H1 (cell line): ENCODE results near the gene SELENBP1. TPM values are rescaled to one million over a fixed set of nuclear protein-coding genes. Genes with fewer than 3 reads are reported as not detected.

Source experiments
- CTCF ChIA-PET: fragments of 300-600 bp; sonication (Branson Sonifier 250); formaldehyde crosslinking; loops from one replicate; lab custom pipeline; 2021; ENCODE audit not compliant: partially characterized antibody; lab: Charles Lee
- POLR2A ChIA-PET: fragments of 300-600 bp; sonication (Branson Sonifier 250); formaldehyde crosslinking; loops from one replicate; lab custom pipeline; 2021; ENCODE audit warnings: inconsistent platforms; ENCODE audit not compliant: partially characterized antibody; lab: Charles Lee
- DNase-seq, 2 experiments: peaks; one replicate each; pipeline versions ENCODE4 v3.0.0 to v3.0.0-alpha.2; 2010 to 2022; ENCODE audit warnings: low spot score in 2 of 2, low read depth in 1 of 2, mixed read lengths in 1 of 2
- FAIRE-seq: peaks from 2 replicates; lab custom pipeline; 2011; peaks lifted over from hg19 to GRCh38; lab: Jason Lieb, UNC
- H2AFZ ChIP-seq: 2 replicates; pipeline ENCODE4 v1.8.1; 2012; ENCODE audit warnings: low read length, inconsistent platforms
- H2AK5ac ChIP-seq: 2 replicates; pipeline ENCODE4 v1.6.1; 2013; ENCODE audit warnings: low read depth, low read length
- H2BK120ac ChIP-seq: replicated peaks from 2 replicates; pipeline ENCODE3; 2013; ENCODE audit warnings: low read depth, low read length, inconsistent platforms
- H2BK12ac ChIP-seq: 2 replicates; pipeline ENCODE4 v1.6.1; 2013; ENCODE audit warnings: low read depth, low read length
- H2BK15ac ChIP-seq: 2 replicates; pipeline ENCODE4 v1.6.1; 2013; ENCODE audit warnings: low read length
- H2BK20ac ChIP-seq: 2 replicates; pipeline ENCODE4 v1.6.1; 2013; ENCODE audit warnings: low read length
- H2BK5ac ChIP-seq: 2 replicates; pipeline ENCODE4 v1.6.1; 2013; ENCODE audit warnings: low read depth, low read length
- H3K14ac ChIP-seq: 2 replicates; pipeline ENCODE4 v1.6.1; 2013; ENCODE audit warnings: inconsistent platforms; ENCODE audit not compliant: insufficient read length
- H3K18ac ChIP-seq: 2 replicates; pipeline ENCODE4 v1.6.1; 2013; ENCODE audit warnings: low read length; ENCODE audit errors: extremely low read depth
- H3K23ac ChIP-seq: 2 replicates; pipeline ENCODE4 v1.6.1; 2013; ENCODE audit warnings: inconsistent platforms; ENCODE audit not compliant: insufficient read length
- H3K23me2 ChIP-seq: 2 replicates; pipeline ENCODE4 v1.6.1; 2013; ENCODE audit warnings: low read depth, low read length
- H3K27ac ChIP-seq: 2 replicates; pipeline ENCODE4 v1.6.1; 2011; ENCODE audit warnings: low read depth, low read length, inconsistent platforms
- H3K27me3 ChIP-seq, 4 experiments: replicated peaks in 1 of 4; 1 replicate in 1 of 4; 2 replicates in 3 of 4; pipeline versions ENCODE4 v1.6.1 to v1.8.1; 2011 to 2013; ENCODE audit warnings: low read length in 3 of 4, mild to moderate bottlenecking in 3 of 4, inconsistent platforms in 2 of 4, mixed read lengths in 2 of 4, moderate library complexity in 1 of 4; ENCODE audit not compliant: control insufficient read depth in 3 of 4, insufficient read depth in 3 of 4; ENCODE audit errors: extremely low read depth in 1 of 4
- H3K36me3 ChIP-seq, 4 experiments: 2 replicates each; pipeline versions ENCODE4 v1.6.1 to v1.8.1; 2011 to 2013; ENCODE audit warnings: mild to moderate bottlenecking in 4 of 4, low read length in 3 of 4, moderate library complexity in 2 of 4, control low read depth in 1 of 4, inconsistent platforms in 1 of 4; ENCODE audit not compliant: insufficient read depth in 4 of 4, control insufficient read depth in 2 of 4
- H3K4ac ChIP-seq: replicated peaks from 2 replicates; pipeline ENCODE3; 2013; ENCODE audit warnings: low read length, low read depth, mixed read lengths, inconsistent platforms; ENCODE audit not compliant: insufficient read length
- H3K4me1 ChIP-seq, 4 experiments: replicated peaks in 1 of 4; 1 replicate in 1 of 4; 2 replicates in 3 of 4; pipeline versions ENCODE4 v1.6.1 to v1.8.1; 2011 to 2013; ENCODE audit warnings: low read length in 3 of 4, inconsistent platforms in 2 of 4, mixed read lengths in 1 of 4; ENCODE audit not compliant: insufficient read depth in 4 of 4, control insufficient read depth in 3 of 4
- H3K4me2 ChIP-seq, 2 experiments: 2 replicates each; pipeline versions ENCODE4 v1.6.1 to v1.8.1; 2011 to 2013; ENCODE audit warnings: low read depth in 2 of 2, low read length in 2 of 2, control low read depth in 1 of 2, inconsistent platforms in 1 of 2, mild to moderate bottlenecking in 1 of 2; ENCODE audit not compliant: insufficient read depth in 1 of 2
- H3K4me3 ChIP-seq, 4 experiments: fragments of 200-600, 300-600 bp in 1 of 4; sonication (generic), shearing (Covaris generic), sonication (Bioruptor Twin) in 1 of 4; 2 replicates each; pipeline versions ENCODE4 v1.5.1 to v1.8.1; 2011 to 2016; ENCODE audit warnings: low read length in 4 of 4, low read depth in 3 of 4, control low read depth in 2 of 4, inconsistent platforms in 2 of 4, mild to moderate bottlenecking in 2 of 4, mixed read lengths in 1 of 4, moderate library complexity in 1 of 4; ENCODE audit not compliant: insufficient read depth in 2 of 4; ENCODE audit errors: extremely low read depth in 1 of 4
- H3K56ac ChIP-seq: replicated peaks from 2 replicates; pipeline ENCODE3; 2013; ENCODE audit warnings: low read depth, mild to moderate bottlenecking, mixed read lengths, low read length, inconsistent platforms; ENCODE audit not compliant: insufficient read length
- H3K79me1 ChIP-seq: 2 replicates; pipeline ENCODE4 v1.6.1; 2013; ENCODE audit warnings: low read depth, low read length, control low read depth
- H3K79me2 ChIP-seq, 2 experiments: 2 replicates each; pipeline versions ENCODE4 v1.6.1 to v1.8.1; 2012 to 2013; ENCODE audit warnings: low read length in 2 of 2, mild to moderate bottlenecking in 2 of 2, inconsistent platforms in 1 of 2; ENCODE audit not compliant: insufficient read depth in 2 of 2, control insufficient read depth in 1 of 2
- H3K9ac ChIP-seq, 4 experiments: replicated peaks in 1 of 4; 1 replicate in 1 of 4; 2 replicates in 3 of 4; pipeline versions ENCODE4 v1.6.1 to v1.8.1; 2011 to 2013; ENCODE audit warnings: low read depth in 3 of 4, low read length in 3 of 4, control low read depth in 2 of 4, mild to moderate bottlenecking in 2 of 4, moderate library complexity in 2 of 4, inconsistent platforms in 1 of 4; ENCODE audit errors: extremely low read depth in 1 of 4
- H3K9me3 ChIP-seq, 2 experiments: 2 replicates each; pipeline versions ENCODE4 v1.6.1 to v1.8.1; 2012 to 2013; ENCODE audit warnings: mild to moderate bottlenecking in 2 of 2, moderate library complexity in 2 of 2, control low read depth in 1 of 2, inconsistent platforms in 1 of 2, low read depth in 1 of 2, low read length in 1 of 2, mixed read lengths in 1 of 2; ENCODE audit not compliant: insufficient read depth in 2 of 2
- H4K20me1 ChIP-seq, 2 experiments: replicated peaks in 1 of 2; 2 replicates each; pipeline versions ENCODE3 to v1.8.1; 2011 to 2013; ENCODE audit warnings: inconsistent platforms in 2 of 2, low read length in 2 of 2, mild to moderate bottlenecking in 1 of 2; ENCODE audit not compliant: insufficient read depth in 2 of 2, control insufficient read depth in 1 of 2
- H4K5ac ChIP-seq: 2 replicates; pipeline ENCODE4 v1.6.1; 2013; ENCODE audit warnings: low read length, low read depth, mixed read lengths, inconsistent platforms; ENCODE audit not compliant: insufficient read length
- H4K8ac ChIP-seq: 2 replicates; pipeline ENCODE4 v1.8.0; 2013; ENCODE audit warnings: mild to moderate bottlenecking, moderate library complexity, low read length, inconsistent platforms; ENCODE audit not compliant: insufficient read depth; ENCODE audit errors: extremely low read depth
- H4K91ac ChIP-seq: replicated peaks from 2 replicates; pipeline ENCODE3; 2013; ENCODE audit warnings: low read length, mixed read lengths, inconsistent platforms; ENCODE audit not compliant: insufficient read length
- ASH2L ChIP-seq: fragments of 200-600, 300-600 bp; sonication (generic); IDR thresholded peaks from one replicate; pipeline ENCODE4 v1.7.1; 2017; ENCODE audit warnings: low read length
- BCL11A ChIP-seq, 2 experiments: IDR thresholded peaks; one replicate each; pipeline ENCODE4 v1.6.1; 2011; ENCODE audit warnings: low read depth in 2 of 2, low read length in 2 of 2, mild to moderate bottlenecking in 2 of 2
- BRCA1 ChIP-seq: IDR thresholded peaks from 2 replicates; pipeline ENCODE4 v1.6.1; 2012; ENCODE audit warnings: low read depth, low read length, improper control_type of control experiment
- CEBPB ChIP-seq: IDR thresholded peaks from 2 replicates; pipeline ENCODE4 v1.6.1; 2012; ENCODE audit warnings: low read depth, low read length
- CHD2 ChIP-seq: IDR thresholded peaks from 2 replicates; pipeline ENCODE4 v1.6.1; 2012; ENCODE audit warnings: low read length, improper control_type of control experiment
- CREB1 ChIP-seq: IDR thresholded peaks from 2 replicates; pipeline ENCODE4 v1.6.1; 2012; ENCODE audit warnings: inconsistent platforms
- EP300 ChIP-seq, 2 experiments: IDR thresholded peaks; 1 replicate in 1 of 2; 2 replicates in 1 of 2; pipeline ENCODE4 v1.6.1; 2011 to 2012; ENCODE audit warnings: low read depth in 2 of 2, low read length in 2 of 2, mild to moderate bottlenecking in 2 of 2, borderline replicate concordance in 1 of 2, inconsistent platforms in 1 of 2, moderate library complexity in 1 of 2
- JUND ChIP-seq: IDR thresholded peaks from 2 replicates; pipeline ENCODE4 v1.6.1; 2011; ENCODE audit warnings: mild to moderate bottlenecking, improper control_type of control experiment, low read length
- RAD21 ChIP-seq, 2 experiments: IDR thresholded peaks in 1 of 2; conservative IDR thresholded peaks in 1 of 2; 2 replicates each; pipeline ENCODE4 v1.6.1; 2011; ENCODE audit warnings: low read depth in 2 of 2, low read length in 2 of 2, improper control_type of control experiment in 1 of 2, inconsistent platforms in 1 of 2, mild to moderate bottlenecking in 1 of 2, moderate library complexity in 1 of 2
- TCF12 ChIP-seq: IDR thresholded peaks from 2 replicates; pipeline ENCODE4 v1.6.1; 2011; ENCODE audit warnings: low read depth, mild to moderate bottlenecking, low read length
- TEAD4 ChIP-seq: IDR thresholded peaks from 2 replicates; pipeline ENCODE4 v1.6.1; 2012; ENCODE audit warnings: low read depth, low read length, inconsistent platforms, mixed read lengths
- ZNF274 ChIP-seq: IDR thresholded peaks from 2 replicates; pipeline ENCODE4 v1.7.0; 2012; ENCODE audit warnings: low read length, borderline replicate concordance; ENCODE audit errors: extremely low read depth
- WGBS, 2 experiments: shearing (Covaris generic) in 1 of 2; methylation state at CpG; one replicate each; pipeline versions ENCODE4 v1.1.6 to v1.1.7; 2013 to 2015; ENCODE audit warnings: low lambda C conversion rate in 2 of 2, mixed read lengths in 2 of 2, inconsistent platforms in 1 of 2, low coverage in 1 of 2, missing lambda C conversion rate in 1 of 2; ENCODE audit not compliant: insufficient replicate concordance in 2 of 2, insufficient coverage in 1 of 2, insufficient read length in 1 of 2; ENCODE audit errors: extremely low coverage in 1 of 2, missing lambda C conversion rate in 1 of 2; 5-methylcytosine and 5-hydroxymethylcytosine counted together
- polyA plus RNA-seq, 7 experiments: library from polyadenylated mRNA; depleted of rRNA in 3 of 7; stranded (reverse) in 5 of 7; unstranded in 2 of 7; fragments of >200 nt in 5 of 7; fragments of 200-250 nt in 2 of 7; gene quantifications; 1 replicate in 5 of 7; 2 replicates in 1 of 7; 4 replicates in 1 of 7; pipeline versions ENCODE4 v1.2.1 to v1.2.3, GENCODE V29; 2011 to 2013; ENCODE audit warnings: missing spikeins in 2 of 7, mixed read lengths in 2 of 7
- total RNA-seq: library from RNA; stranded (reverse); fragmentation: NEBNext Ultra II Directional; extraction: Animal tissue kit (Norgen Biotek cat#: 25700); gene quantifications from 2 replicates; pipeline ENCODE4 v1.2.1, GENCODE V29; 2021

SELENBP1 gene
- total and polyA plus RNA-seq, 2 of the 8 experiments (the other 6 are each of a cell fraction or from before 2014, with no cell fraction given), result 20.0 to 32.4 TPM

GRCh38 chr1:151406176-151406575 lies 33.7 kb upstream of the SELENBP1 start:
- DNase-seq (no peak), FAIRE-seq (no peak)
- no peak overlapping the region for H2BK12ac ChIP-seq
- no peak overlapping the region for H3K9ac ChIP-seq
- H2BK20ac ChIP-seq, result no peak overlapping the region
- no peak overlapping the region for H3K56ac ChIP-seq
- peaks cover 37 to 82% (median 73%) of the 10 kb centered on the region in 4 experiments for H3K36me3 ChIP-seq
- H3K23me2 ChIP-seq, result no peaks in the 10 kb centered on the region
- ChIA-PET CTCF (interaction anchor here (0.7 to 2.4 kb wide), 6 partner anchors 11 to 114 kb away, joined by 3 to 10 read pairs (median 4); no protein-coding TSS in a partner anchor), POLR2A (interaction anchor here (1.3 kb wide), 1 partner anchor 13 kb away, joined by 4 read pairs; no protein-coding TSS in a partner anchor)
- no peak overlapping the region for H4K91ac ChIP-seq
- no peak overlapping the region for H3K14ac ChIP-seq
- no peak overlapping the region for H2BK5ac ChIP-seq
- no peaks in the 10 kb centered on the region for H3K27me3 ChIP-seq
- no peak overlapping the region for H3K27ac ChIP-seq
- no peak overlapping the region for H3K4me2 ChIP-seq
- no peaks in the 10 kb centered on the region for H3K79me2 ChIP-seq
- no peak overlapping the region for H2AFZ ChIP-seq
- H2BK120ac ChIP-seq, result no peak overlapping the region
- H2AK5ac ChIP-seq, result no peak overlapping the region
- H3K23ac ChIP-seq, result no peak overlapping the region
- no peak overlapping the region for H2BK15ac ChIP-seq
- TF ChIP-seq ZNF274, result no peak
- no peak for TF ChIP-seq CREB1
- no peak for TF ChIP-seq ASH2L
- no peak for TF ChIP-seq RAD21 (IDR thresholded peaks at IDR 0.05 in 1 of 2, conservative IDR thresholded peaks at IDR 0.05 in 1 of 2; ENCODE audit: low read depth in 2 of 2, low read length in 2 of 2)
- TF ChIP-seq TEAD4, result no peak
- TF ChIP-seq BCL11A (IDR thresholded peaks at IDR 0.05; ENCODE audit: low read depth in 2 of 2, low read length in 2 of 2), result no peak
- TF ChIP-seq TCF12, result no peak
- no peak for TF ChIP-seq CHD2
- no peak for TF ChIP-seq EP300 (IDR thresholded peaks at IDR 0.05; ENCODE audit: borderline replicate concordance in 1 of 2, low read depth in 2 of 2, low read length in 2 of 2)
- no peak for TF ChIP-seq JUND
- no peak for TF ChIP-seq CEBPB
- no peak for TF ChIP-seq BRCA1
- H3K4ac ChIP-seq, result no peak overlapping the region
- no peaks in the 10 kb centered on the region for H3K9me3 ChIP-seq
- no peak overlapping the region for H3K4me3 ChIP-seq
- H3K4me1 ChIP-seq, result no peaks in the 10 kb centered on the region; a peak in 1 of 7 replicates
- 95% methylated on average over 8 of the region's 8 CpGs; no CpG with 5 or more reads in 1 of the 2 experiments for WGBS, 2 experiments
- no peak overlapping the region for H4K5ac ChIP-seq
- no peaks in the 10 kb centered on the region for H3K79me1 ChIP-seq
- no peak overlapping the region for H4K8ac ChIP-seq
- H3K18ac ChIP-seq, result no peak overlapping the region
- peaks cover 4 to 10% of the 10 kb centered on the region in 2 experiments for H4K20me1 ChIP-seq
